Measurements from ENCODE around the gene SYNDIG1L. TPM values are rescaled to one million over a fixed set of nuclear protein-coding genes. Genes with fewer than 3 reads are reported as not detected.

SYNDIG1L gene
- total and polyA plus RNA-seq, 2 of the 13 experiments (the other 11 are each of a cell fraction or from before 2014, with no cell fraction given), result 0.04 TPM; not detected in 1

DNA sequence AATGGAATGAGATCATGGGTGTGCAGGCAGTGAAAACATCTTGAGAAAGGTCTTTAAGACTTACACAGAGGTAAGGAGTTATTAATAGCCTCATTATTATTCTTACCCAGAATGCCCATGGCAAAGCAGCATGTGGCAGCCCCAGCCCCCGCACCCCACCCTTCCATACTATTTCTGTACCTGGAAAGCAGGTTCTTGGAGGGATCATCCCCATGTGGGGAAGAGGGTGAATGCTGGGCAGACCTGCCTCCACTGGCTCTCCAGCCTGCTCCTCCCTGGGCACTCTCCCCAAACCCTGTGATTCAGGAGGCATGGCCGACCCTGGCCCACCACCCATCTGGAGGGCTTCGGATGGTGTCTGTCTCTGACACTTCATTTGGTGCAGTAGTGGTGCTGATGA is 38.8 kb upstream of the SYNDIG1L start:
- H4K20me1 ChIP-seq (ENCODE audit: insufficient read depth, low read length), result no peaks in the 10 kb centered on the region
- no peaks in the 10 kb centered on the region for H3K36me3 ChIP-seq (replicated peaks in 1 of 2; ENCODE audit: control insufficient read depth in 1 of 2, insufficient read depth in 2 of 2, low read length in 2 of 2)
- H3K4me1 ChIP-seq (ENCODE audit: insufficient read depth, low read length), result no peaks in the 10 kb centered on the region
- no peak for FAIRE-seq
- POLR2A ChIA-PET, result no interaction called here
- TF ChIP-seq, protein P1, sequence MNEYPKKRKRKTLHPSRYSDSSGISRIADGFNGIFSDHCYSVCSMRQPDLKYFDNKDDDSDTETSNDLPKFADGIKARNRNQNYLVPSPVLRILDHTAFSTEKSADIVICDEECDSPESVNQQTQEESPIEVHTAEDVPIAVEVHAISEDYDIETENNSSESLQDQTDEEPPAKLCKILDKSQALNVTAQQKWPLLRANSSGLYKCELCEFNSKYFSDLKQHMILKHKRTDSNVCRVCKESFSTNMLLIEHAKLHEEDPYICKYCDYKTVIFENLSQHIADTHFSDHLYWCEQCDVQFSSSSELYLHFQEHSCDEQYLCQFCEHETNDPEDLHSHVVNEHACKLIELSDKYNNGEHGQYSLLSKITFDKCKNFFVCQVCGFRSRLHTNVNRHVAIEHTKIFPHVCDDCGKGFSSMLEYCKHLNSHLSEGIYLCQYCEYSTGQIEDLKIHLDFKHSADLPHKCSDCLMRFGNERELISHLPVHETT (CRISPR knock-in tag; conservative IDR thresholded peaks at IDR 0.05), result no peak
- TF ChIP-seq ZNF446 (CRISPR knock-in tag; IDR thresholded peaks at IDR 0.05) (no peak), PCBP2 (optimal IDR thresholded peaks at IDR 0.05; ENCODE audit: low read depth, low read length, poor library complexity, severe bottlenecking) (no peak), XBP1 (CRISPR knock-in tag; IDR thresholded peaks at IDR 0.05) (no peak), SIN3A (IDR thresholded peaks at IDR 0.05; ENCODE audit: borderline replicate concordance, low read depth, low read length) (no peak), RBM22 (optimal IDR thresholded peaks at IDR 0.05; ENCODE audit: low read length) (no peak), YEATS2 (CRISPR knock-in tag; IDR thresholded peaks at IDR 0.05; ENCODE audit: borderline replicate concordance) (no peak), NR2F6 (IDR thresholded peaks at IDR 0.05) (no peak), NR2F6 (CRISPR knock-in tag; IDR thresholded peaks at IDR 0.05) (no peak), ZNF251 (CRISPR knock-in tag; IDR thresholded peaks at IDR 0.05) (no peak), ZSCAN25 (CRISPR knock-in tag; IDR thresholded peaks at IDR 0.05) (no peak), ZNF605 (CRISPR knock-in tag; IDR thresholded peaks at IDR 0.05) (no peak), NFYB (CRISPR knock-in tag; IDR thresholded peaks at IDR 0.05) (no peak), ZNF577 (CRISPR knock-in tag; IDR thresholded peaks at IDR 0.05; ENCODE audit: borderline replicate concordance, low read depth) (no peak), TEAD2 (CRISPR knock-in tag; IDR thresholded peaks at IDR 0.05) (no peak), ZNF230 (CRISPR knock-in tag; IDR thresholded peaks at IDR 0.05) (no peak), HMG20A (CRISPR knock-in tag; IDR thresholded peaks at IDR 0.05; ENCODE audit: borderline replicate concordance) (no peak), TMF1 (CRISPR knock-in tag; IDR thresholded peaks at IDR 0.05; ENCODE audit: low read depth) (no peak)
- ATAC-seq, result no peak
- H3K9ac ChIP-seq (ENCODE audit: insufficient read depth, low read depth, low read length), result no peak overlapping the region
- intact Hi-C loops (cut with micrococcal nuclease; ENCODE audit: unreplicated experiment) (no loop called here), in situ Hi-C loops (cut with HindIII; ENCODE audit: extremely low pct_ligation_motif_present, low pct_unique_long_range_greater_than_20kb) (no loop called here)
- no peak for DNase-seq (ENCODE audit: low spot score)
- no peaks in the 10 kb centered on the region for H3K79me2 ChIP-seq (ENCODE audit: insufficient read depth, low read length)
- CTCF ChIA-PET (ENCODE audit: low intra/inter-chr PET ratio, low total read pairs), result no interaction called here
- no peaks in the 10 kb centered on the region for H3K9me3 ChIP-seq (ENCODE audit: low read length)
- H3K4me2 ChIP-seq (ENCODE audit: low read depth, low read length), result no peak overlapping the region
- no TSS peak for BruUV-seq (replicated peaks)
- no peak overlapping the region for H2AFZ ChIP-seq (ENCODE audit: low read length)
- H3K27ac ChIP-seq (ENCODE audit: extremely low read length, insufficient read depth, low read length), result no peak overlapping the region
- H3K4me3 ChIP-seq (replicated peaks in 1 of 3; ENCODE audit: insufficient read depth in 1 of 3, low read depth in 2 of 3, low read length in 3 of 3), result no peak overlapping the region
- no peaks in the 10 kb centered on the region for H3K27me3 ChIP-seq (ENCODE audit: control insufficient read depth in 1 of 2, insufficient read depth in 2 of 2, low read length in 2 of 2)
- WGBS (ENCODE audit: low lambda C conversion rate), result 46% methylated on average over 3 of the region's 3 CpGs
